ENCODE results near the gene RPGR.

The RPGR gene

DNA sequence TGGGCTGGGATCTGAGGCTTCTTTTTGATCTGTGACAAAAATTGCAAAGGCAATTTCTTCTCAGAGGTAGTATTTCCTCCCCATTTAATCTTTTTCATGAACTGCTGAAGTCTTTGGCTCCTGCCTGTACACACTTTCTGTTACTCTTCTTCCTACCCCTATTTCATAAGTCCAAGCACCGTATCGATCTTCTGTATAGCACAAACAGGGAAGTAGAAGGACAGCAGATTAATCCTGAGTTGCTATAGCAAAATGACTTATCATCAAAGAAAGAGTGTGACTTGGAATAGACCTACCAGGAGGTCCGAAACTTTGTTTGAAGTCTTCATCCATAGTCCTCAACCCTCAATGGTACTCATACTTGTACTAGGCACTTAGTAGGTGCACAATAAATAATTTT is 47.1 kb upstream of the RPGR start:
- no peaks in the 10 kb centered on the region for H3K36me3 ChIP-seq (ENCODE audit: insufficient read depth, low read length)
- no peaks in the 10 kb centered on the region for H3K27me3 ChIP-seq (ENCODE audit: insufficient read depth, low read length)
- no peaks in the 10 kb centered on the region for H3F3A ChIP-seq (ENCODE audit: insufficient read depth, low read length)
- TF ChIP-seq, protein P1, sequence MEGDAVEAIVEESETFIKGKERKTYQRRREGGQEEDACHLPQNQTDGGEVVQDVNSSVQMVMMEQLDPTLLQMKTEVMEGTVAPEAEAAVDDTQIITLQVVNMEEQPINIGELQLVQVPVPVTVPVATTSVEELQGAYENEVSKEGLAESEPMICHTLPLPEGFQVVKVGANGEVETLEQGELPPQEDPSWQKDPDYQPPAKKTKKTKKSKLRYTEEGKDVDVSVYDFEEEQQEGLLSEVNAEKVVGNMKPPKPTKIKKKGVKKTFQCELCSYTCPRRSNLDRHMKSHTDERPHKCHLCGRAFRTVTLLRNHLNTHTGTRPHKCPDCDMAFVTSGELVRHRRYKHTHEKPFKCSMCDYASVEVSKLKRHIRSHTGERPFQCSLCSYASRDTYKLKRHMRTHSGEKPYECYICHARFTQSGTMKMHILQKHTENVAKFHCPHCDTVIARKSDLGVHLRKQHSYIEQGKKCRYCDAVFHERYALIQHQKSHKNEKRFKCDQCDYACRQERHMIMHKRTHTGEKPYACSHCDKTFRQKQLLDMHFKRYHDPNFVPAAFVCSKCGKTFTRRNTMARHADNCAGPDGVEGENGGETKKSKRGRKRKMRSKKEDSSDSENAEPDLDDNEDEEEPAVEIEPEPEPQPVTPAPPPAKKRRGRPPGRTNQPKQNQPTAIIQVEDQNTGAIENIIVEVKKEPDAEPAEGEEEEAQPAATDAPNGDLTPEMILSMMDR (IDR thresholded peaks at IDR 0.05; ENCODE audit: low read length) = no peak
- no peak for TF ChIP-seq EZH2 (IDR thresholded peaks at IDR 0.05; ENCODE audit: borderline replicate concordance, low read length)
- no peak overlapping the region for H3K27ac ChIP-seq (ENCODE audit: low read depth, low read length, poor library complexity, severe bottlenecking)
- H3K9me3 ChIP-seq (ENCODE audit: low read length) = no peaks in the 10 kb centered on the region
- no peak overlapping the region for H3K4me2 ChIP-seq (ENCODE audit: low read length)
- no peaks in the 10 kb centered on the region for H3K4me1 ChIP-seq (ENCODE audit: insufficient read depth, low read length, severe bottlenecking)
- no peaks in the 10 kb centered on the region for H3K79me2 ChIP-seq (ENCODE audit: insufficient read depth, low read length)
- H3K9ac ChIP-seq (ENCODE audit: low read length) = no peak overlapping the region
- no peaks in the 10 kb centered on the region for H4K20me1 ChIP-seq (ENCODE audit: insufficient read depth, low read length)
- no peaks in the 10 kb centered on the region for H3K9me2 ChIP-seq (ENCODE audit: low read depth, low read length)
- H2AFZ ChIP-seq (ENCODE audit: low read length) = no peak overlapping the region
- H3K4me3 ChIP-seq (ENCODE audit: low read depth, low read length, poor library complexity, severe bottlenecking) = no peak overlapping the region

DNA sequence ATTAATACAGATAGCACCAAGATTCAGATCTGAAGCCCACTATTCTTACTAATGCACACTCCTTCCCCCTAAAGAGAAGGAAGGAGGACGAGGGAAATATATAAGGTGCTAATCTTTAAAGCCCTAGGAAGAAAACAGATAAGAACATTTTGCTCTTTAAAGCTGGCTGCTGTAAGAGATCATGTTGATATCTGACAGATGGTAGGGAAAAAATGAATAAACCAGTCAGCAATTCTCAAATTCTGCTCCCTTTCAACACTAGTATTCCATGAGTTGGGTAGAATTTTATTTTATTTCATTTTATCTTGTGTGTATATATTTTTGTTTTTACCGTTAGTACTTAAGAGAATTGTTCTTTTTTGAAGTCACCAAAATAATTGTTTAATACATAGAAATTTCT is 44.3 kb upstream of the RPGR start:
- TF ChIP-seq EZH2 (IDR thresholded peaks at IDR 0.05; ENCODE audit: borderline replicate concordance, low read length) = no peak
- TF ChIP-seq, protein P1 (IDR thresholded peaks at IDR 0.05; ENCODE audit: low read length) = no peak
- no peaks in the 10 kb centered on the region for H3K9me2 ChIP-seq (ENCODE audit: low read depth, low read length)
- no peaks in the 10 kb centered on the region for H3K79me2 ChIP-seq (ENCODE audit: insufficient read depth, low read length)
- H3K4me3 ChIP-seq (ENCODE audit: low read depth, low read length, poor library complexity, severe bottlenecking) = no peak overlapping the region
- H3K9me3 ChIP-seq (ENCODE audit: low read length) = no peaks in the 10 kb centered on the region
- no peak overlapping the region for H3K27ac ChIP-seq (ENCODE audit: low read depth, low read length, poor library complexity, severe bottlenecking)
- H4K20me1 ChIP-seq (ENCODE audit: insufficient read depth, low read length) = no peaks in the 10 kb centered on the region
- H3K9ac ChIP-seq (ENCODE audit: low read length) = no peak overlapping the region
- H2AFZ ChIP-seq (ENCODE audit: low read length) = no peak overlapping the region
- no peaks in the 10 kb centered on the region for H3K4me1 ChIP-seq (ENCODE audit: insufficient read depth, low read length, severe bottlenecking)
- no peaks in the 10 kb centered on the region for H3F3A ChIP-seq (ENCODE audit: insufficient read depth, low read length)
- no peaks in the 10 kb centered on the region for H3K36me3 ChIP-seq (ENCODE audit: insufficient read depth, low read length)
- H3K4me2 ChIP-seq (ENCODE audit: low read length) = no peak overlapping the region
- H3K27me3 ChIP-seq (ENCODE audit: insufficient read depth, low read length) = no peaks in the 10 kb centered on the region

DNA sequence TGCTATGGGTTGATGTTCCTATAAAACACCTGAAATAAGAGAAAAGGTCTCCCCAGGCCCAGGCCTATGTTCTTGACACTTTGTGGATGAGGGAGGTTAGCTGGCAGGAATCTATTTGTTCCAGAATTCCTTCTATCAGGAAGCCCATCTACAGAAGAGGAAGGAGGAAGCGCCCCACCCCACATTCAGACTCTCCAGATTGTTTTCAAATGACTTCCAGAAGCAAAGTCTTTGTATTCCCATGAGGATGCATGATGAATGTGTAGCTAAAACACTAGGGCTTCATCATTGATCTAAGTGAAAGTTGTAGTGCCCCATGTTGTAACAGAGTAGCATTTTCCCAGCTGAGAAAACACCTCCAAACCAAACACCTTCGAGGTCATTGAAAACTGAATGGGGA is 41.5 kb upstream of the RPGR start:
- no peaks in the 10 kb centered on the region for H3K27me3 ChIP-seq (ENCODE audit: insufficient read depth, low read length)
- no peaks in the 10 kb centered on the region for H4K20me1 ChIP-seq (ENCODE audit: insufficient read depth, low read length)
- no peak for TF ChIP-seq EZH2 (IDR thresholded peaks at IDR 0.05; ENCODE audit: borderline replicate concordance, low read length)
- TF ChIP-seq, protein P1 (IDR thresholded peaks at IDR 0.05; ENCODE audit: low read length) = no peak
- no peaks in the 10 kb centered on the region for H3F3A ChIP-seq (ENCODE audit: insufficient read depth, low read length)
- H2AFZ ChIP-seq (ENCODE audit: low read length) = no peak overlapping the region
- H3K9me2 ChIP-seq (ENCODE audit: low read depth, low read length) = no peaks in the 10 kb centered on the region
- H3K79me2 ChIP-seq (ENCODE audit: insufficient read depth, low read length) = no peaks in the 10 kb centered on the region
- no peaks in the 10 kb centered on the region for H3K36me3 ChIP-seq (ENCODE audit: insufficient read depth, low read length)
- H3K9me3 ChIP-seq (ENCODE audit: low read length) = no peaks in the 10 kb centered on the region
- H3K27ac ChIP-seq (ENCODE audit: low read depth, low read length, poor library complexity, severe bottlenecking) = no peak overlapping the region
- H3K4me1 ChIP-seq (ENCODE audit: insufficient read depth, low read length, severe bottlenecking) = no peaks in the 10 kb centered on the region
- no peak overlapping the region for H3K4me3 ChIP-seq (ENCODE audit: low read depth, low read length, poor library complexity, severe bottlenecking)
- no peak overlapping the region for H3K9ac ChIP-seq (ENCODE audit: low read length)
- no peak overlapping the region for H3K4me2 ChIP-seq (ENCODE audit: low read length)

Measured in OCI-LY1 (cell line).